IMR-90 (cell line): ENCODE measurements around the gene CFDP1. TPM values are rescaled to one million over a fixed set of nuclear protein-coding genes. Genes with fewer than 3 reads are reported as not detected.
"Not testable (repeated sequence)": the region's sequence is repeated elsewhere in the genome, so short reads cannot be mapped to it uniquely, and the experiment has no call there.

Experiments
- ATAC-seq: fragments of 200-7000 bp; cut with Tn5 transposase; 2 replicates; pipeline ENCODE4 v1.9.1; 2020; ENCODE audit warnings: low read depth, mild to moderate bottlenecking, moderate library complexity
- BruUV-seq: library from RNA; stranded (reverse); fragments of 400-500 nt; replicated peaks from 2 replicates; lab custom pipeline; 2021; lab: Mats Ljungman, UMichigan
- CTCF ChIA-PET: fragments of 300-600 bp; formaldehyde crosslinking; extraction: SDS; loops from one replicate; lab custom pipeline; 2021; ENCODE audit warnings: antibody characterized with exemption; lab: Yijun Ruan, JAX
- POLR2A ChIA-PET: fragments of 300-600 bp; sonication (Branson Sonifier 250); formaldehyde crosslinking; loops from one replicate; lab custom pipeline; 2022; ENCODE audit warnings: antibody characterized with exemption; ENCODE audit not compliant: unreplicated experiment; lab: Charles Lee
- DNase-seq: peaks from one replicate; pipeline ENCODE4 v3.0.0; 2013
- H2AFZ ChIP-seq: replicated peaks from 2 replicates; pipeline ENCODE3; 2013; ENCODE audit warnings: low read length, mild to moderate bottlenecking; ENCODE audit not compliant: poor library complexity
- H2AK5ac ChIP-seq: 2 replicates; pipeline ENCODE4 v1.6.1; 2013; ENCODE audit warnings: low read depth, low read length, inconsistent platforms
- H2AK9ac ChIP-seq: replicated peaks from 2 replicates; pipeline ENCODE3; 2013; ENCODE audit warnings: mild to moderate bottlenecking, low read depth, low read length, moderate library complexity; ENCODE audit not compliant: poor library complexity
- H2BK120ac ChIP-seq: 2 replicates; pipeline ENCODE4 v1.6.1; 2013; ENCODE audit warnings: low read depth, low read length, inconsistent platforms
- H2BK15ac ChIP-seq: 3 replicates; pipeline ENCODE4 v1.6.1; 2013; ENCODE audit warnings: low read depth, low read length, inconsistent platforms
- H2BK20ac ChIP-seq: 2 replicates; pipeline ENCODE4 v1.6.1; 2013; ENCODE audit warnings: low read depth, mild to moderate bottlenecking, inconsistent platforms, low read length, moderate library complexity
- H2BK5ac ChIP-seq: 2 replicates; pipeline ENCODE4 v1.6.1; 2013; ENCODE audit warnings: mild to moderate bottlenecking, low read depth, low read length, inconsistent platforms; ENCODE audit not compliant: poor library complexity, severe bottlenecking
- H3K14ac ChIP-seq: replicated peaks from 2 replicates; pipeline ENCODE4 v1.6.1; 2013; ENCODE audit warnings: low read depth, low read length, inconsistent platforms
- H3K18ac ChIP-seq: 2 replicates; pipeline ENCODE4 v1.6.1; 2013; ENCODE audit warnings: low read depth, low read length, control low read depth
- H3K23ac ChIP-seq: 2 replicates; pipeline ENCODE4 v1.6.1; 2013; ENCODE audit warnings: low read depth, low read length, inconsistent platforms
- H3K27ac ChIP-seq: 2 replicates; pipeline ENCODE4 v1.5.1; 2013; ENCODE audit warnings: mild to moderate bottlenecking, control low read depth, low read length; ENCODE audit not compliant: insufficient read depth
- H3K27me3 ChIP-seq: 2 replicates; pipeline ENCODE4 v1.6.1; 2013; ENCODE audit warnings: low read length; ENCODE audit not compliant: control insufficient read depth, insufficient read depth
- H3K36me3 ChIP-seq: 2 replicates; pipeline ENCODE4 v1.6.1; 2013; ENCODE audit warnings: low read length, mixed read lengths; ENCODE audit not compliant: control insufficient read depth, insufficient read depth
- H3K4ac ChIP-seq: 2 replicates; pipeline ENCODE4 v1.6.1; 2013; ENCODE audit warnings: low read depth, low read length, inconsistent platforms
- H3K4me1 ChIP-seq: 2 replicates; pipeline ENCODE4 v1.6.1; 2013; ENCODE audit warnings: low read length, mixed read lengths; ENCODE audit not compliant: control insufficient read depth, insufficient read depth
- H3K4me2 ChIP-seq: 2 replicates; pipeline ENCODE4 v1.6.1; 2013; ENCODE audit warnings: low read depth, mild to moderate bottlenecking, control low read depth, low read length, moderate library complexity
- H3K4me3 ChIP-seq: 2 replicates; pipeline ENCODE4 v1.5.1; 2013; ENCODE audit warnings: low read depth, mild to moderate bottlenecking, control low read depth, low read length, moderate library complexity; ENCODE audit not compliant: insufficient read depth
- H3K56ac ChIP-seq: 2 replicates; pipeline ENCODE4 v1.6.1; 2013; ENCODE audit warnings: low read length, inconsistent platforms; ENCODE audit not compliant: insufficient read depth; ENCODE audit errors: extremely low read depth
- H3K79me1 ChIP-seq, 2 experiments: 2 replicates each; pipeline ENCODE4 v1.6.1; 2013; ENCODE audit warnings: low read length in 2 of 2, inconsistent platforms in 1 of 2, low read depth in 1 of 2
- H3K9ac ChIP-seq: 2 replicates; pipeline ENCODE4 v1.6.1; 2013; ENCODE audit warnings: low read depth, low read length, control low read depth
- H3K9me1 ChIP-seq: 2 replicates; pipeline ENCODE4 v1.6.1; 2013; ENCODE audit warnings: low read length, inconsistent platforms; ENCODE audit not compliant: insufficient read depth
- H3K9me3 ChIP-seq: 2 replicates; pipeline ENCODE4 v1.6.1; 2013; ENCODE audit warnings: low read length; ENCODE audit not compliant: control insufficient read depth, insufficient read depth
- H4K20me1 ChIP-seq: 2 replicates; pipeline ENCODE4 v1.6.1; 2013; ENCODE audit warnings: low read length, inconsistent platforms; ENCODE audit not compliant: insufficient read depth
- H4K5ac ChIP-seq: 2 replicates; pipeline ENCODE4 v1.6.1; 2013; ENCODE audit warnings: mild to moderate bottlenecking, low read depth, low read length, control low read depth
- H4K8ac ChIP-seq, 2 experiments: 2 replicates each; pipeline ENCODE4 v1.6.1; 2013; ENCODE audit warnings: low read depth in 2 of 2, low read length in 2 of 2, control low read depth in 1 of 2, inconsistent platforms in 1 of 2
- H4K91ac ChIP-seq: 2 replicates; pipeline ENCODE4 v1.6.1; 2013; ENCODE audit warnings: low read depth, low read length, inconsistent platforms; ENCODE audit not compliant: insufficient read depth
- MAFK ChIP-seq: IDR thresholded peaks from 2 replicates; pipeline ENCODE4 v1.6.1; 2012; ENCODE audit warnings: low read depth, low read length, improper control_type of control experiment
- WGBS, 2 experiments: methylation state at CpG; one replicate each; pipeline versions ENCODE4 v1.1.5 to v1.1.7; 2013; ENCODE audit warnings: missing lambda C conversion rate in 2 of 2; ENCODE audit not compliant: insufficient read length in 1 of 2; ENCODE audit errors: extremely low coverage in 2 of 2; 5-methylcytosine and 5-hydroxymethylcytosine counted together
- dilution Hi-C: fragments of 300-500 bp; cut with HindIII; formaldehyde crosslinking; loops from one replicate; pipeline ENCODE4 v1.14.3; 2018; ENCODE audit warnings: low sequenced_read_pairs; ENCODE audit not compliant: unreplicated experiment
- in situ Hi-C: fragments of 300-500 bp; cut with MboI; formaldehyde crosslinking; loops from 3 replicates; pipeline ENCODE4 v1.14.3; 2019; ENCODE audit warnings: low sequenced_read_pairs, inconsistent platforms, mixed read lengths
- intact Hi-C: fragments of 100-400 bp; cut with micrococcal nuclease; formaldehyde crosslinking; loops from 2 replicates; pipeline ENCODE4 v1.10.0; 2022
- polyA plus RNA-seq, 3 experiments: library from polyadenylated mRNA; depleted of rRNA; stranded (reverse); fragments of >200 nt; gene quantifications; 2 replicates each; pipeline ENCODE4 v1.2.3, GENCODE V29; 2012; ENCODE audit warnings: low replicate concordance in 1 of 3
- total RNA-seq: library from RNA; depleted of rRNA; stranded (reverse); fragments of >200 nt; gene quantifications from 2 replicates; pipeline ENCODE4 v1.2.3, GENCODE V29; 2012

The CFDP1 gene
- total and polyA plus RNA-seq, 2 of the 4 experiments (the other 2 are of a cell fraction) = 15.6 to 38.7 TPM

GRCh38 chr16:75269358-75269757, 163.9 kb downstream of the CFDP1 start:
- POLR2A ChIA-PET, ATAC-seq, H3K18ac ChIP-seq, H3K14ac ChIP-seq, H3K27ac ChIP-seq, H3K27me3 ChIP-seq, intact Hi-C loops, H2BK20ac ChIP-seq, H4K5ac ChIP-seq, H4K8ac ChIP-seq, H3K9me3 ChIP-seq, H2AFZ ChIP-seq, BruUV-seq, DNase-seq, H3K4ac ChIP-seq, H2BK120ac ChIP-seq, H3K23ac ChIP-seq, H2AK5ac ChIP-seq, H3K4me3 ChIP-seq, H2BK15ac ChIP-seq, H2AK9ac ChIP-seq, dilution Hi-C loops, CTCF ChIA-PET, H3K36me3 ChIP-seq, H4K91ac ChIP-seq, H3K56ac ChIP-seq, H3K4me2 ChIP-seq, in situ Hi-C loops, H3K9ac ChIP-seq, H2BK5ac ChIP-seq, H4K20me1 ChIP-seq: not testable (repeated sequence)
- Histone ChIP-seq H3K9me1 (peaks cover 11% of the 10 kb centered on the region; the same call in 1 of the 2 replicates), H3K4me1 (peaks cover 18% of the 10 kb centered on the region), H3K79me1 (peaks cover 5 to 20% of the 10 kb centered on the region in 2 experiments; a peak in 3 of 4 replicates)
- 81% methylated on average over 4 of the region's 9 CpGs; no CpG with 5 or more reads in 1 of the 2 experiments for WGBS, 2 experiments
- TF ChIP-seq MAFK = peak; percentile 70
